Measurements from ENCODE around the gene PIGX. TPM values are rescaled to one million over a fixed set of nuclear protein-coding genes. Genes with fewer than 3 reads are reported as not detected.
"Not testable (repeated sequence)": the region's sequence is repeated elsewhere in the genome, so short reads cannot be mapped to it uniquely, and the experiment has no call there.

The PIGX gene
- total and polyA plus RNA-seq, 2 of the 4 experiments (the other 2 are of a cell fraction), result 9.4 to 14.5 TPM

DNA sequence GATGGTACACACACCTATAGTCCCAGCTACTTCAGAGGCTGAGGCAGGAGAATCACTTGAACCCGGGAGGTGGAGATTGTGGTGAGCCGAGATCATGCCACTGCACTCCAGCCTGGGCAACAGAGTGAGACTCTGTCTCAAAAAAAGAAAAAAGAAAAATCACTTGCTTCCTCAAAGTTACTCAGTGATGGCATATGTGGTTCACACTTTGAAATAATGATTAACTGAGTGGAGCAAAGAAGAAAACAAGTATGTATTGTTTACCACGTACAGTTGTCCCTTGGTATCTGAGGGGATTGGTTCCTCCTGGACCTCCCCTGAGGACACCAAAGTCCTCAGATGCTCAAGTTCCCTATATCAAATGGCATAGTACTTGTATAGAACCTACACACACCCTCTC lies 5.0 kb downstream of the PIGX start:
- H3K4me1 ChIP-seq (ENCODE audit: control insufficient read depth, insufficient read depth, low read length); H3K56ac ChIP-seq (ENCODE audit: extremely low read depth, insufficient read depth, low read length); H3K14ac ChIP-seq (replicated peaks; ENCODE audit: low read depth, low read length); ATAC-seq (ENCODE audit: low read depth); H3K4me3 ChIP-seq (ENCODE audit: insufficient read depth, low read depth, low read length); H2BK120ac ChIP-seq (ENCODE audit: low read depth, low read length); intact Hi-C loops (cut with micrococcal nuclease); H2BK5ac ChIP-seq (ENCODE audit: low read depth, low read length, poor library complexity, severe bottlenecking); CTCF ChIA-PET; dilution Hi-C loops (cut with HindIII; ENCODE audit: low sequenced_read_pairs, unreplicated experiment); H3K27ac ChIP-seq (ENCODE audit: insufficient read depth, low read length); H3K9me3 ChIP-seq (ENCODE audit: control insufficient read depth, insufficient read depth, low read length); H3K36me3 ChIP-seq (ENCODE audit: control insufficient read depth, insufficient read depth, low read length); H4K8ac ChIP-seq (ENCODE audit: low read depth in 2 of 2, low read length in 2 of 2); H2BK15ac ChIP-seq (ENCODE audit: low read depth, low read length); H3K4me2 ChIP-seq (ENCODE audit: low read depth, low read length); H4K20me1 ChIP-seq (ENCODE audit: insufficient read depth, low read length); H4K91ac ChIP-seq (ENCODE audit: insufficient read depth, low read depth, low read length); H2BK20ac ChIP-seq (ENCODE audit: low read depth, low read length); H3K23ac ChIP-seq (ENCODE audit: low read depth, low read length); BruUV-seq (replicated peaks); in situ Hi-C loops (cut with MboI; ENCODE audit: low sequenced_read_pairs); H2AK9ac ChIP-seq (replicated peaks; ENCODE audit: low read depth, low read length, poor library complexity); H2AFZ ChIP-seq (replicated peaks; ENCODE audit: low read length, poor library complexity); POLR2A ChIA-PET (ENCODE audit: unreplicated experiment); H2AK5ac ChIP-seq (ENCODE audit: low read depth, low read length); H3K9ac ChIP-seq (ENCODE audit: low read depth, low read length); H3K18ac ChIP-seq (ENCODE audit: low read depth, low read length); H4K5ac ChIP-seq (ENCODE audit: low read depth, low read length); H3K4ac ChIP-seq (ENCODE audit: low read depth, low read length); H3K27me3 ChIP-seq (ENCODE audit: control insufficient read depth, insufficient read depth, low read length); H3K9me1 ChIP-seq (ENCODE audit: insufficient read depth, low read length); DNase-seq: not testable (repeated sequence)
- no CpG with 5 or more reads among the region's 3 CpGs for WGBS, 2 experiments (ENCODE audit: extremely low coverage in 2 of 2, insufficient read length in 1 of 2)
- H3K79me1 ChIP-seq (ENCODE audit: low read depth in 1 of 2, low read length in 2 of 2), result peaks cover 15 to 25% of the 10 kb centered on the region in 2 experiments; a peak in 2 of 4 replicates
